Esophagus muscularis mucosa (tissue), 4 donors: ENCODE results near the gene PITPNM3. TPM values are rescaled to one million over a fixed set of nuclear protein-coding genes. Genes with fewer than 3 reads are reported as not detected.

Experiments
- DNase-seq: peaks from one replicate; pipeline ENCODE4 v3.0.0-alpha.2; 2017; ENCODE audit errors: extremely low spot score
- H3K27ac ChIP-seq, 4 donors: fragments of 200-600 bp; sonication (generic); replicated peaks in 1 of 4; 1 replicate in 3 of 4; 2 replicates in 1 of 4; pipeline ENCODE4 v1.5.1; 2016 to 2019; ENCODE audit warnings: mild to moderate bottlenecking in 1 of 4
- H3K27me3 ChIP-seq, 4 donors: fragments of 200-600 bp; sonication (generic); one replicate each; pipeline versions ENCODE4 v1.5.1 to v1.6.0; 2016 to 2019
- H3K36me3 ChIP-seq, 4 donors: fragments of 200-600 bp; sonication (generic); one replicate each; pipeline ENCODE4 v1.5.1; 2016 to 2019
- H3K4me1 ChIP-seq, 4 donors: fragments of 200-600 bp; sonication (generic); one replicate each; pipeline ENCODE4 v1.5.1; 2016 to 2019
- H3K4me3 ChIP-seq, 4 donors: fragments of 200-600 bp; sonication (generic); 1 replicate in 2 of 4; 2 replicates in 2 of 4; pipeline ENCODE4 v1.5.1; 2016 to 2019; ENCODE audit warnings: mild to moderate bottlenecking in 4 of 4, moderate library complexity in 1 of 4
- H3K9me3 ChIP-seq, 4 donors: fragments of 200-600 bp; sonication (generic); 1 replicate in 3 of 4; 2 replicates in 1 of 4; pipeline ENCODE4 v1.5.1; 2016 to 2019
- EP300 ChIP-seq: sonication (generic); formaldehyde crosslinking; IDR thresholded peaks from one replicate; pipeline ENCODE4 v1.6.1; 2017; ENCODE audit warnings: antibody characterized with exemption
- POLR2A ChIP-seq: fragments of 450-650 bp; IDR thresholded peaks from one replicate; pipeline ENCODE4 v1.6.1; 2017; ENCODE audit warnings: antibody characterized with exemption, moderate library complexity, mild to moderate bottlenecking, low read depth
- POLR2AphosphoS5 ChIP-seq, 2 donors: sonication (generic); formaldehyde crosslinking; IDR thresholded peaks; one replicate each; pipeline ENCODE4 v1.6.1; 2017; ENCODE audit warnings: antibody characterized with exemption in 2 of 2
- WGBS: methylation state at CpG from one replicate; pipeline ENCODE4 v1.1.5; 2018; 5-methylcytosine and 5-hydroxymethylcytosine counted together
- intact Hi-C: fragments of 100-400 bp; cut with DNase I; formaldehyde crosslinking; loops from one replicate; pipeline ENCODE4 v1.15.1; 2023
- total RNA-seq, 4 donors: library from RNA; depleted of rRNA; stranded (reverse); fragments of >200 nt; gene quantifications; one replicate each; pipeline versions ENCODE4 v1.1.0 to v1.2.1, GENCODE V29; 2016
- TF ChIP-seq, protein P1 (sequence below), 3 experiments: fragments of 200-600 bp in 2 of 3; fragments of 450-650 bp in 1 of 3; sonication (generic) in 2 of 3; IDR thresholded peaks; one replicate each; pipeline ENCODE4 v1.5.1; 2017 to 2019; ENCODE audit warnings: antibody characterized with exemption in 3 of 3, mild to moderate bottlenecking in 2 of 3, moderate library complexity in 1 of 3

PITPNM3 gene
- total RNA-seq, 4 donors from 2014 or later, result 46.5 to 93.2 (median 68.9) TPM

DNA sequence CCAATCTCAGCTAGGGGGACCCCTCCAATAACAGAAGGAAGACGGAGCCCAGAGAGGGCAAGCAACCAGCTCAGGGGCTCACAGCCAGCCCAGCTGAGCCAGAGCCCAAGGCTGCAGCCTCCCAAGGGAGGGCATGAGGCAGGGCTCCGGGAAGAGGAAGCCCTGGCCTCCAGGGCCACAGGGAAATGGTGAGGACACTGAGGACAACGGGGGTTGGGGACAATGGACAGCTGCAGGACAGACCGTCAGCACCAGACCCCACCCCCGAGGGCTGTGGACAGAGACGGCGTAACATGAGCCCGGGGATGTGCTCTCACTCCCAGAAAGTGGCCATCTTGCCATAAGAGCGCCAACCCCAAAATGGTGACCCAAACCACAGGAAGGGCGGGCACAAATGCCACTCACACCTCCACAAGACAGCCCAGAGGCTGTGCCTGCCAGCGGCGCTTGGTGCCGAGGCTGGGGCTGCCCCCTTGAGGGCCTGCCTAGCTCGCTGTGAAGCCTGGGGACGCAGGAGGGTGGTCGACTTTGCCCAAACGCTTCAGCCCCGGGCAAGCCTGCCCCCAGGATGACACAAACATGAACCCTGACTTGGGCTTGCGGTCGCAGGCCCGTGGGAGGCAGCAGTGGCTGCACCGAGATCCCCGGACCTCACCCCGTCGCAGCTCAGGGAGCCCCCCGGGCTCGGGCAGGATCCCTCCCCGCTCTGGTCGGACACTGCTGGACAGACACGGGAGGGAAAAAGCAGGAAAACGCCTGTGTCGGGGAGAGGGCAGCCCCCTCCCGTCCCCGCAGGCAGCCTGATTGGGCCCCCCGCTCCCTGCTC is 101.6 kb downstream of the PITPNM3 start:
- intact Hi-C loops, result no loop called here
- 62% methylated on average over 12 of the region's 35 CpGs for WGBS
- TF ChIP-seq EP300, result no peak
- no peak for TF ChIP-seq POLR2A
- TF ChIP-seq, protein P1, sequence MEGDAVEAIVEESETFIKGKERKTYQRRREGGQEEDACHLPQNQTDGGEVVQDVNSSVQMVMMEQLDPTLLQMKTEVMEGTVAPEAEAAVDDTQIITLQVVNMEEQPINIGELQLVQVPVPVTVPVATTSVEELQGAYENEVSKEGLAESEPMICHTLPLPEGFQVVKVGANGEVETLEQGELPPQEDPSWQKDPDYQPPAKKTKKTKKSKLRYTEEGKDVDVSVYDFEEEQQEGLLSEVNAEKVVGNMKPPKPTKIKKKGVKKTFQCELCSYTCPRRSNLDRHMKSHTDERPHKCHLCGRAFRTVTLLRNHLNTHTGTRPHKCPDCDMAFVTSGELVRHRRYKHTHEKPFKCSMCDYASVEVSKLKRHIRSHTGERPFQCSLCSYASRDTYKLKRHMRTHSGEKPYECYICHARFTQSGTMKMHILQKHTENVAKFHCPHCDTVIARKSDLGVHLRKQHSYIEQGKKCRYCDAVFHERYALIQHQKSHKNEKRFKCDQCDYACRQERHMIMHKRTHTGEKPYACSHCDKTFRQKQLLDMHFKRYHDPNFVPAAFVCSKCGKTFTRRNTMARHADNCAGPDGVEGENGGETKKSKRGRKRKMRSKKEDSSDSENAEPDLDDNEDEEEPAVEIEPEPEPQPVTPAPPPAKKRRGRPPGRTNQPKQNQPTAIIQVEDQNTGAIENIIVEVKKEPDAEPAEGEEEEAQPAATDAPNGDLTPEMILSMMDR (IDR thresholded peaks at IDR 0.05), result no peak
- no peak for TF ChIP-seq POLR2AphosphoS5 (IDR thresholded peaks at IDR 0.05)
- Histone ChIP-seq H3K27me3 (peaks cover 0 to 5% (median 0%) of the 10 kb centered on the region in 4 donors), H3K9me3 (no peaks in the 10 kb centered on the region), H3K4me3 (peak overlapping the region in 3 of 4 donors; percentile 24 to 32 (median 30)), H3K36me3 (peaks cover 0 to 25% (median 5%) of the 10 kb centered on the region in 4 donors), H3K27ac (no peak overlapping the region), H3K4me1 (peaks cover 13 to 41% (median 26%) of the 10 kb centered on the region in 4 donors)
- no peak for DNase-seq

DNA sequence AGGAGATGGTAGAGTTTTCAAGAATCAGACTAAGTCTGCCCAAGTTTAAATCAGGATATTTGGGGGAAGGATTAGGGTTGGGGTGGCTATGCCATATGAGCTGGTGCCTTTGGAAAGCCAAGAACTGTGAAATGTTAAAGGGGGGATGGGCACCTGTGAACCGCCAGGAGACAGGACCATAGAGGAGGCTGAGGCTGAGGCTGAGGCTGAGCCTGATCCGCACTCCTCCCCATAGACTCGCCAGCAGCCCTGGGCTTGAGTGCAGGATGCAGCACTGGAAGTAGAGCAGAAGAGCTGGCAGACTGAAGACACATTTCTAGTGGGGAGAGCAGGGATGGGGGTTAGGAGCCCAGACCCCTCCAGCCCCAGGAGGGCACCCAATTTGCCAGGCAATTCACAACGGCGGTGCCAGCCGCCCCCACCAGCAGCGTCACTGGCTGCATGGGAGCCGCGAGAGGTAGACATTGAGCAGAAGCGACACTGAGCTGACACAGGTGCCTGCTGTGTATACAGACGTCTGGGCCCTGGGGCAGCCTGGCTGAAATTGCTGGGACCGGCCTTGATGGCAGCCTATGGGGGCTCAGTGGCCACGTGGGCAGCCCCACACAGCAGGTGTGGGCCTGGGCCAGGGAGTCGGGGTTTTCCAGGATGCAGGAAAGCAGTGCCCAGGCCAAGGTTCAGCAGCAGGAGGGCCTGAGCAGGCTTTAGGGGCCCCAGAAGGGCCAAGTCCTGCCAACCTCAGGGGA is 102.9 kb downstream of the PITPNM3 start:
- peaks cover 0 to 19% (median 5%) of the 10 kb centered on the region in 4 donors for H3K36me3 ChIP-seq
- intact Hi-C loops, result no loop called here
- no peak overlapping the region for H3K4me3 ChIP-seq
- WGBS, result 66% methylated on average over 14 of the region's 14 CpGs
- no peak for DNase-seq
- TF ChIP-seq POLR2AphosphoS5 (IDR thresholded peaks at IDR 0.05) (no peak), EP300 (no peak), POLR2A (no peak)
- TF ChIP-seq, protein P1 (IDR thresholded peaks at IDR 0.05), result no peak
- H3K9me3 ChIP-seq, result no peaks in the 10 kb centered on the region
- no peak overlapping the region for H3K27ac ChIP-seq
- H3K27me3 ChIP-seq, result peaks cover 0 to 5% (median 0%) of the 10 kb centered on the region in 4 donors
- H3K4me1 ChIP-seq, result peaks cover 13 to 41% (median 26%) of the 10 kb centered on the region in 4 donors

DNA sequence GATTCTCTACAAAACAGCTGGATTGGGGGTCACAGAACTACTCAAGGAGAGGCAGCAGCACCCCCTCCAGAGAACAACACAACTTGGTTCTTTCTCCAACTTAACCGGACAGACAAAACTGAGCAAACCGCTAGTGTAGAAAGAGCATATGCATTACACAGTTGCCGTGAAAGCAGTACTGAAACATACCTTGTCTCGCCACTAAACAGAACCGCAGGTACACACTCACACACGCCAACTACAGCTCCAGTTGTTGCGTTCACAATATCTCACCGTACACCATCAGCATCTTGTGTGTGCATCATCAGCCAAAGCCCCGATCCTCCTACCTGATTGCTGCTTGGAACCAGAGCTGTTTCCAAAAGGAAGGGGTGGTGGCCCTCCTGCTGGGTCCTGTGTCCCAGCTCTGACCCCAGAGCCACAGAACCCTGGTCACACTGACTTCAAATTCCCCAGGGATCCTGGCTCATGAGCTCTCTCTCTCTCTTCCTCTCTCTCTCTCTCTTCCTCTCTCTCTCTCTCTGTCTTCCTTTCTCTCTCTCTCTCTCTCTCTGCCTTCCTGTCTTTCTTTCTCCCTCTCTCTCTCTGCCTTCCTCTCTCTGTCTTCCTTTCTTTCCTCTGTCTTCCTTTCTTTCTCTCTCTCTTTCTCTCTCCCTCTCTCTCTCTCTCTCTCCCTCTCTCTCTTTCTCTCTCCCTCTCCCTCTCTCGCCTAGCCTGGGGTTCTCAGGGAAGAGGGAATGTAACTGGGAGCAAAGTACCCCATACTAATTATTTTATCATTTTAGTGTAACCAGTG is 103.7 kb downstream of the PITPNM3 start:
- peaks cover 0 to 5% (median 0%) of the 10 kb centered on the region in 4 donors for H3K27me3 ChIP-seq
- peaks cover 12 to 33% (median 19%) of the 10 kb centered on the region in 4 donors for H3K4me1 ChIP-seq
- no peaks in the 10 kb centered on the region for H3K9me3 ChIP-seq
- H3K27ac ChIP-seq, result no peak overlapping the region
- 92% methylated on average over 10 of the region's 10 CpGs for WGBS
- no peak for DNase-seq
- TF ChIP-seq, protein P1 (IDR thresholded peaks at IDR 0.05), result no peak
- TF ChIP-seq POLR2AphosphoS5 (IDR thresholded peaks at IDR 0.05), result no peak
- TF ChIP-seq EP300, result no peak
- no peak for TF ChIP-seq POLR2A
- H3K36me3 ChIP-seq, result peaks cover 0 to 21% (median 2%) of the 10 kb centered on the region in 4 donors
- intact Hi-C loops, result no loop called here
- H3K4me3 ChIP-seq, result no peak overlapping the region

DNA sequence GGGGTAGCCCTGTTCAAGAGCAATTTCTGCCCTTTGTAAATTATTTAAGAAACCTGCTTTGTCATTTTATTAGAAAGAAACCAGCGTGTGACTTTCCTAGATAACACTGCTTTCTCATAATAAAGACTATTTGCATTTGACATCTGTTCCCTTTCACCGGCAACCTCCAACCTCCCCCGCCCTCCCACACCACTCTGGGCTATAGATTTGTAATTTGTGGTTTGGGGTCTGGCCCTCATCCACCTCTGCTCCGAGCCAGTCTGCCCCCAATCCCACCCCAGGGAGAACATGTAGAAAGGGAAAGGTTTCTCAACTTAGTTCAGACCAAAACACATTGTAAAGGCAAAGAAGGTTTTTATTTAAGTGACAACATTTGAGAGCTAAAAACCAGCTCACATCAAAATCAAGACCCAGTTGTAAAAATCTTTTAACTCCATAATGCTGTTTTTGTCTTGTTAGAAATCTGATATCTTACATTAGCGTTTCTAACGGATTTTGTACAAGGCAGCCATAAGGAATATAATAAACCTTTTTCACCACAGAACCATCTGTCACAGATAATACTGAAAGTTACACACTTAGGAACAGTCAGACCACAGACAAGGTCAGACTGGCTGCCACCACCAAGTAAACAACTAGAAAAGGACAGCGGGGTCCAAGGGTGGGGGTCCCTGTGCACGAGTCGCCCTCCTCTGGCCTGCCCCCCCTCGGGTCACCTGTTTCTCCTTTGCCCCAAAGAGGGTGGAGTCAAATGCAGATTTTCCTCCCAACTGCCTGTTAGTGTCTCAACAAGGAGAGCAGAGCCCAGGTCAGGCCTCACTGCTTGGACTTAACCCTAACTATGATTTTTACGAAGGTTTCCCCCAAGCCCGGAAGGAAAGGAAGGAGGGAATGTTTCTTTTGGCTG is 105.2 kb downstream of the PITPNM3 start:
- Histone ChIP-seq H3K36me3 (peaks cover 0 to 21% (median 2%) of the 10 kb centered on the region in 4 donors), H3K27me3 (peaks cover 0 to 5% (median 0%) of the 10 kb centered on the region in 4 donors), H3K4me3 (no peak overlapping the region), H3K4me1 (peaks cover 5 to 21% (median 8%) of the 10 kb centered on the region in 4 donors), H3K9me3 (no peaks in the 10 kb centered on the region), H3K27ac (no peak overlapping the region)
- DNase-seq, result no peak
- WGBS, result 45% methylated on average over 8 of the region's 12 CpGs
- intact Hi-C loops, result no loop called here
- TF ChIP-seq EP300, result no peak
- no peak for TF ChIP-seq POLR2AphosphoS5 (IDR thresholded peaks at IDR 0.05)
- TF ChIP-seq, protein P1 (IDR thresholded peaks at IDR 0.05), result no peak
- no peak for TF ChIP-seq POLR2A
